HepG2 (cell line): Measurements from ENCODE around the gene PKD2L1. TPM values are rescaled to one million over a fixed set of nuclear protein-coding genes. Genes with fewer than 3 reads are reported as not detected.
A peak's percentile ranks its signal among the peaks of the same experiment; 100 is the strongest.

Experiments used
- AGO2 ChIP-seq: fragments of 200-400 bp; formaldehyde crosslinking; optimal IDR thresholded peaks from 2 replicates; pipeline ENCODE3; 2017; ENCODE audit warnings: mild to moderate bottlenecking, low read depth, low read length, moderate library complexity
- ASH2L ChIP-seq: fragments of 300-600, 200-600 bp; sonication (generic); IDR thresholded peaks from 2 replicates; pipeline ENCODE4 v1.7.0; 2017; ENCODE audit warnings: low read depth, mild to moderate bottlenecking, moderate library complexity, mixed read lengths, low read length; ENCODE audit not compliant: insufficient read length
- BORCS8-MEF2B ChIP-seq: sonication (generic); formaldehyde crosslinking; IDR thresholded peaks from 2 replicates; pipeline ENCODE4 v1.8.0; 2022; ENCODE audit warnings: mild to moderate bottlenecking, missing genetic modification reagents
- CC2D1A ChIP-seq: sonication (generic); formaldehyde crosslinking; IDR thresholded peaks from 2 replicates; pipeline ENCODE4 v1.8.1; 2023; ENCODE audit warnings: mild to moderate bottlenecking, missing genetic modification reagents
- CERS6 ChIP-seq: sonication (generic); formaldehyde crosslinking; IDR thresholded peaks from 2 replicates; pipeline ENCODE4 v1.5.0; 2020; ENCODE audit warnings: missing genetic modification reagents
- HMGXB4 ChIP-seq, 2 experiments: sonication (generic) in 1 of 2; formaldehyde crosslinking in 1 of 2; IDR thresholded peaks; 2 replicates each; pipeline versions ENCODE4 v1.4.0 to v1.6.1; 2018 to 2020; ENCODE audit warnings: missing genetic modification reagents in 2 of 2, borderline replicate concordance in 1 of 2, low read depth in 1 of 2, mild to moderate bottlenecking in 1 of 2, missing biosample characterization in 1 of 2
- IKZF4 ChIP-seq: sonication (generic); formaldehyde crosslinking; IDR thresholded peaks from 2 replicates; pipeline ENCODE4 v1.5.1; 2020; ENCODE audit warnings: borderline replicate concordance, mild to moderate bottlenecking, low read depth, missing genetic modification reagents; ENCODE audit errors: not compliant biosample characterization
- IKZF5 ChIP-seq: IDR thresholded peaks from 2 replicates; pipeline ENCODE4 v1.6.1; 2018; ENCODE audit warnings: missing genetic modification reagents, mild to moderate bottlenecking, missing compliant biosample characterization
- RNF2 ChIP-seq: fragments of 450-650 bp; conservative IDR thresholded peaks from 2 replicates; pipeline ENCODE4 v1.6.1; 2016; ENCODE audit warnings: low read depth
- RORA ChIP-seq: sonication (generic); formaldehyde crosslinking; IDR thresholded peaks from 2 replicates; pipeline ENCODE4 v1.5.0; 2020; ENCODE audit warnings: mild to moderate bottlenecking, missing genetic modification reagents, moderate library complexity
- SMAD3 ChIP-seq: sonication (generic); formaldehyde crosslinking; IDR thresholded peaks from 2 replicates; pipeline ENCODE4 v1.4.0; 2020; ENCODE audit warnings: missing genetic modification reagents
- SMARCC2 ChIP-seq: fragments of 450-650 bp; IDR thresholded peaks from 2 replicates; pipeline ENCODE4 v1.6.1; 2017; ENCODE audit warnings: antibody characterized with exemption, mild to moderate bottlenecking
- ZFP36L1 ChIP-seq: sonication (generic); formaldehyde crosslinking; IDR thresholded peaks from 2 replicates; pipeline ENCODE4 v1.8.0; 2022; ENCODE audit warnings: mild to moderate bottlenecking, missing genetic modification reagents, moderate library complexity
- ZFP36L2 ChIP-seq: sonication (generic); formaldehyde crosslinking; IDR thresholded peaks from 2 replicates; pipeline ENCODE4 v1.4.0; 2020; ENCODE audit warnings: missing genetic modification reagents
- ZNF407 ChIP-seq: sonication (generic); formaldehyde crosslinking; IDR thresholded peaks from one replicate; pipeline ENCODE4 v1.5.1; 2020; ENCODE audit warnings: mild to moderate bottlenecking, missing genetic modification reagents; ENCODE audit errors: not compliant biosample characterization
- polyA plus RNA-seq, 8 experiments: library from polyadenylated mRNA; depleted of rRNA in 3 of 8; stranded (reverse) in 7 of 8; unstranded in 1 of 8; fragments of >200 nt; fragmentation: Illumina TruSeq in 4 of 8; extraction: Trizol in 4 of 8; gene quantifications; 2 replicates each; pipeline versions ENCODE4 v1.2.1 to v1.2.3, GENCODE V29; 2011 to 2016; ENCODE audit warnings: low read depth in 4 of 8, missing spikeins in 1 of 8, mixed read lengths in 1 of 8; ENCODE audit not compliant: insufficient read depth in 1 of 8
- total RNA-seq, 5 experiments: library from RNA; depleted of rRNA; stranded (reverse); fragments of >200 nt; fragmentation: Illumina TruSeq; extraction: Trizol; gene quantifications; 2 replicates each; pipeline ENCODE4 v1.2.3, GENCODE V29; 2016; ENCODE audit warnings: low read depth in 1 of 5

Gene PKD2L1
- total and polyA plus RNA-seq, 2 of the 13 experiments (the other 11 are each of a cell fraction or from before 2014, with no cell fraction given): 0.07 to 0.15 TPM

GRCh38 chr10:100373298-100374199 lies 43.5 kb upstream of the PKD2L1 start (continued):
- TF ChIP-seq HMGXB4 (CRISPR knock-in tag; IDR thresholded peaks at IDR 0.05; ENCODE audit: borderline replicate concordance in 1 of 2, low read depth in 1 of 2) (peak; percentile 46 to 61; a peak in 3 of 4 replicates), AGO2 (peak; percentile 70), ASH2L (peak; percentile 89), CC2D1A (CRISPR knock-in tag) (0 out of 2 replicates have a peak, but pooled peaks have one; percentile 73), IKZF4 (no peak), SMAD3 (peak; percentile 49), ZFP36L1 (CRISPR knock-in tag) (peak; percentile 93), SMARCC2 (no peak), IKZF5 (CRISPR knock-in tag) (peak; percentile 68), ZNF407 (CRISPR knock-in tag) (no peak), RORA (no peak), RNF2 (no peak), CERS6 (CRISPR knock-in tag) (no peak), ZFP36L2 (CRISPR knock-in tag) (no peak), BORCS8-MEF2B (peak; percentile 60; the same call in 1 of the 2 replicates)
